ENCODE results near the gene MOB1A. TPM values are rescaled to one million over a fixed set of nuclear protein-coding genes. Genes with fewer than 3 reads are reported as not detected.

MOB1A gene
- total RNA-seq, 2 donors from 2014 or later = 47.8 TPM

GRCh38 chr2:74119912-74120825 lies 58.5 kb downstream of the MOB1A start:
- TF ChIP-seq, protein P1, sequence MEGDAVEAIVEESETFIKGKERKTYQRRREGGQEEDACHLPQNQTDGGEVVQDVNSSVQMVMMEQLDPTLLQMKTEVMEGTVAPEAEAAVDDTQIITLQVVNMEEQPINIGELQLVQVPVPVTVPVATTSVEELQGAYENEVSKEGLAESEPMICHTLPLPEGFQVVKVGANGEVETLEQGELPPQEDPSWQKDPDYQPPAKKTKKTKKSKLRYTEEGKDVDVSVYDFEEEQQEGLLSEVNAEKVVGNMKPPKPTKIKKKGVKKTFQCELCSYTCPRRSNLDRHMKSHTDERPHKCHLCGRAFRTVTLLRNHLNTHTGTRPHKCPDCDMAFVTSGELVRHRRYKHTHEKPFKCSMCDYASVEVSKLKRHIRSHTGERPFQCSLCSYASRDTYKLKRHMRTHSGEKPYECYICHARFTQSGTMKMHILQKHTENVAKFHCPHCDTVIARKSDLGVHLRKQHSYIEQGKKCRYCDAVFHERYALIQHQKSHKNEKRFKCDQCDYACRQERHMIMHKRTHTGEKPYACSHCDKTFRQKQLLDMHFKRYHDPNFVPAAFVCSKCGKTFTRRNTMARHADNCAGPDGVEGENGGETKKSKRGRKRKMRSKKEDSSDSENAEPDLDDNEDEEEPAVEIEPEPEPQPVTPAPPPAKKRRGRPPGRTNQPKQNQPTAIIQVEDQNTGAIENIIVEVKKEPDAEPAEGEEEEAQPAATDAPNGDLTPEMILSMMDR (IDR thresholded peaks at IDR 0.05) = peak; percentile 59 to 89
- H3K4me3 ChIP-seq = peak overlapping the region; percentile 64 to 76
- DNase-seq (ENCODE audit: low spot score) = peak; percentile 66
- no peaks in the 10 kb centered on the region for H3K27me3 ChIP-seq
- H3K4me1 ChIP-seq = no peaks in the 10 kb centered on the region
- no peaks in the 10 kb centered on the region for H3K36me3 ChIP-seq
- H3K27ac ChIP-seq = peak overlapping the region; percentile 72 to 74
- no peaks in the 10 kb centered on the region for H3K9me3 ChIP-seq

DNA sequence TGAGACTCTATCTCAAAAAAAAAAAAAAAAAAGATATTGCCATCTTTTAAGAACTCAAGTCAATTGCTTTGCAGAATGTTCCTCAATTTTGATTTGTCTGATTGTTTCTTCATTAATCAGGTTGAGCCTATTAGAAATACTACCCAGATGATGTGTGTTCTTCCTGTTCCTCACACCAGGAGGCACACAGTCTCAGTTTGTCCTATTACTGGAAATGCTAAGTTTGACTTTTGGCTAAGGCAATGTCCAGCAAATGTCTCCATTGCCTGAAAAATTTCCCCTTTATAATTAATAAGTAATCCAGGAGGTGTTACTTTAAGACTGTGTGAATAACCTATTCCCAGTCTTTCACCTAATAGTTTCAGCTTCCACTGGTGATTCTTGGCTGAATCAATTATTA lies 59.3 kb downstream of the MOB1A start:
- Histone ChIP-seq H3K9me3 (no peaks in the 10 kb centered on the region), H3K4me3 (peak overlapping the region in 1 of 2 donors; percentile 76), H3K4me1 (no peaks in the 10 kb centered on the region), H3K36me3 (no peaks in the 10 kb centered on the region), H3K27ac (no peak overlapping the region), H3K27me3 (no peaks in the 10 kb centered on the region)
- DNase-seq (ENCODE audit: low spot score) = no peak
- TF ChIP-seq, protein P1 (IDR thresholded peaks at IDR 0.05) = no peak

GRCh38 chr2:74111380-74111779 lies 67.3 kb downstream of the MOB1A start:
- Histone ChIP-seq H3K36me3 (no peaks in the 10 kb centered on the region), H3K4me1 (no peaks in the 10 kb centered on the region), H3K9me3 (no peaks in the 10 kb centered on the region), H3K27me3 (no peaks in the 10 kb centered on the region), H3K4me3 (no peak overlapping the region), H3K27ac (no peak overlapping the region)
- TF ChIP-seq, protein P1 (IDR thresholded peaks at IDR 0.05) = no peak
- DNase-seq (ENCODE audit: low spot score) = no peak

- Histone ChIP-seq H3K27ac (no peak overlapping the region), H3K27me3 (no peaks in the 10 kb centered on the region), H3K4me1 (no peaks in the 10 kb centered on the region), H3K36me3 (no peaks in the 10 kb centered on the region), H3K4me3 (no peak overlapping the region), H3K9me3 (no peaks in the 10 kb centered on the region)
- TF ChIP-seq, protein P1 (IDR thresholded peaks at IDR 0.05) = no peak
- DNase-seq (ENCODE audit: low spot score) = no peak
These were observed 68.1 kb downstream of the MOB1A start for GRCh38 chr2:74110537-74110936.

DNA sequence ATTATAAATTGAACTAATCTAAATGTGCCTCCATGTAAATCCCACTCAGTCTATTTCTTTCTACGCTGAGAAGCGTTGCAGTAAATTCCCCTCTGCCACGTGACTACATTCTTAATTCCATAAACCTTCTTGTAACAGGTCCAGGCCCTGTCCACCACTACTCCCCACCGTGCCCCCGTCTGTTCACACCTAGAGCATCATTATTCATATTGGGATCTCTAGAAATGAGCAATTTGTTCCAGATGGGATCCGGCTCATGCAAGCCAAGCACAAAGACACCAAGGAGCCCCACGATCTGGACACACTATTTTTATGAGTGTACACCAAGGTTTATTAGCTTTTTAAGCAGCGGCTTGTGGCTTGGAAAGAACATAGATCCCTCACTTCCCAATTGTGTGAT lies 69.1 kb downstream of the MOB1A start:
- Histone ChIP-seq H3K9me3 (no peaks in the 10 kb centered on the region), H3K36me3 (no peaks in the 10 kb centered on the region), H3K4me3 (no peak overlapping the region), H3K4me1 (no peaks in the 10 kb centered on the region), H3K27ac (no peak overlapping the region), H3K27me3 (no peaks in the 10 kb centered on the region)
- no peak for DNase-seq (ENCODE audit: low spot score)
- TF ChIP-seq, protein P1 (IDR thresholded peaks at IDR 0.05) = no peak
